ENCODE results near the gene TDRD10.
"Not testable (repeated sequence)": the region's sequence is repeated elsewhere in the genome, so short reads cannot be mapped to it uniquely, and the experiment has no call there.

TDRD10 gene

DNA sequence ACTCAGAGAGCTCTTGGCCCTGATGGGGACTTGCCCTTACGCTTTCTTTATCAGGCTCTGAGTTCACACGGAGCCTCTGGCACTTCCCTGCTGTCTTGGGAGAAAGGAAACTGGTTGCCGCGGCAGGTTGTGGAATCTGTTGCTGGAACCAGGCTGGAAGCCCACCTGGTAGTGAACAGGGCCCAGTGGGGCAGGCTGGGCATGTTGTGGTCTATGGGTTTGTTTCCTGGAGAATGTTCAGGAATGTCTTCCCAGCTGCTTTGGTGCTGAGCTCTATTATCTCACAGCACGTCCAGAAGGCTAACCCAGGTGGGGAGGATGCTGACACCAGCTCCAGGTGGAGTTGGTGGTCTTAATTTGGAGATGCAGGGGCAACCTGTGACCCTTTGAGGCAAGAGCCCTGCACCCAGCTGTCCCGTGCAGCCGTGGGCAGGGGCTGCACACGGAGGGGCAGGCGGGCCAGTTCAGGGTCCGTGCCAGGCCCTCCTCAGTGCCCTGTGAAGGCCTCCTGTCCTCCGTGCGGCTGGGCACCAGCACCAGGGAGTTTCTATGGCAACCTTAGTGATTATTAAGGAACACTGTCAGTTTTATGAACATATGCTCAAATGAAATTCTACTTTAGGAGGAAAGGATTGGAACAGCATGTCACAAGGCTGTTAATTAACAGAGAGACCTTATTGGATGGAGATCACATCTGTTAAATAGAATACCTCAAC lies 33.3 kb upstream of the TDRD10 start:
- no peaks in the 10 kb centered on the region for H3K9me3 ChIP-seq (ENCODE audit: control insufficient read depth, insufficient read depth, low read length)
- H3K36me3 ChIP-seq (ENCODE audit: insufficient read depth, low read length), result no peaks in the 10 kb centered on the region
- H3K9ac ChIP-seq (ENCODE audit: low read depth, low read length), result no peak overlapping the region
- H3K4me1 ChIP-seq (ENCODE audit: insufficient read depth, low read length), result peaks cover 12% of the 10 kb centered on the region

DNA sequence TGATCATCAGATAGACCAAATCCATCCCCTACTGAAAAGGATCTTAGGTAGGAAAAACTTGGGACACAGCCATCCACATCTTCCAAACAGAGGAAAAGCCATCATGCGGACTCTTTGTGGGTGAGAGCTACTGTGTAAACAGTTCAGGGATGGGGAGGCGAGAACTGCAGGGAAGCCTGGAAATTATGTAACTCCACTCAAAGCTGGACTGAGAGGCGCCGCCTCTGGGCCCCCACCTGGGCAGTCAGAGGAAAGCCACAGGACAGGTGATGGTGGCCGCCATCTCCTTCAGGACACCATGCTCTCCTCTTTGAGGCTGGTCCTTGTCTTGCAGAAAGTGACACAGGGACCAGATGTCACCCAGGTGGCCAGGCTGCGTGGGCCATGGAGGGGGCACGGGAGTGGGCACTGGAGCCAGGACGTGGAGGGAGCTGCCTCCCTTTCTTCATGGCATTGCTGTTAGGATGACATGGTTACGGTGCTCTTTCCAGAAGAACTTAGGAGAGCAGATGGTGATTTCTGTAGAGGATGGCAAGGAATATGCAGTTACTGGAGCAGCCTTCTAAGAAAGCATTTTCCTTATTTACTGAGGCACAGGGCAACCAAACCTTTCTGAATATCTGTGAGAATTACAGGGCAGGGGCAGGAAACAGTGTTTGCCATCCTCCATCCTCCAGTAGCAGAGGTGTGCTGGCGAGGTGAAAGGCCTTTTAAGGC lies 32.0 kb upstream of the TDRD10 start:
- Histone ChIP-seq H3K4me1 (ENCODE audit: insufficient read depth, low read length) (peaks cover 10% of the 10 kb centered on the region), H3K9ac (ENCODE audit: low read depth, low read length) (no peak overlapping the region), H3K9me3 (ENCODE audit: control insufficient read depth, insufficient read depth, low read length) (no peaks in the 10 kb centered on the region), H3K36me3 (ENCODE audit: insufficient read depth, low read length) (no peaks in the 10 kb centered on the region)

DNA sequence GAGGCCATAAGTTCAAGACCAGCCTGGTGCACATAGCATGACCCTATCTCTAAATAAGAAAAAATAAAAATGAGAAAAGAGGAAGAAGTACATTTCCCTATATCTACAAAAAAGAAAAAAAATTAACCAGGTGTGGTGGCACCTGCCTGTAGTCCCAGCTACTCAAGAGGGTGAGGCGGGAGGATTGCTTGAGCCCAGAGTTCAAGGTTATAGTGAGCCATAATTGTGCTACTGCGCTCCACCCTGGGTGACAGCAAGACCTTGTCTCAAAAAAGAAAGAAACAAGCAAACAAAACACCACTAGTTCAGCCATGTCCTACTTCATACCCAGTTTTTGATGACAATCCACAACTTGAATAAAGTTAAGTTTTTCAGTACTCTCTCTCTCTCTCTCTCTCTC lies 30.7 kb upstream of the TDRD10 start:
- Histone ChIP-seq H3K4me1 (ENCODE audit: insufficient read depth, low read length) (peaks cover 4% of the 10 kb centered on the region; the same call in 1 of the 2 replicates), H3K9ac (ENCODE audit: low read depth, low read length) (no peak overlapping the region), H3K36me3 (ENCODE audit: insufficient read depth, low read length) (no peaks in the 10 kb centered on the region)

DNA sequence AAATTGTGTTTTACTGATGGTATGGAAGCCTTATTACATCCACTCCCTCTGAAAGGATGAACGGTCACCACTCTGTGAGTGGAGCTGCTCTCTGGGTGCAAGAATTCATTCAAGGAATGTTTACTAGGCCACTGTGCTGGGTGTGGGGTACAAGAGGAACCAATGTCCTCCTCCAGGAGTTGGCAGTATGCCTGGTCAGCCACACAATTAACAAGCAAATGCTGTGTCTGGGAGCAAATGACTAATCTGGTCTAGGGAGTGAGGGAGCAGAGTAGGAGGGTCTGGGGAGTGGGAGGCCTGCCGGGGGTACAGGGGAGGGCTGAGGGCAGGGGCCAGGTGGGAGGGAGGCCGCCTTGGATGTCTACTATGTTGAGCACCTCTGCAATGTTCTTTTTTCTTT lies 27.2 kb upstream of the TDRD10 start:
- no peaks in the 10 kb centered on the region for H3K9me3 ChIP-seq (ENCODE audit: control insufficient read depth, insufficient read depth, low read length)
- H3K9ac ChIP-seq (ENCODE audit: low read depth, low read length), result no peak overlapping the region
- H3K36me3 ChIP-seq (ENCODE audit: insufficient read depth, low read length), result no peaks in the 10 kb centered on the region
- H3K4me1 ChIP-seq (ENCODE audit: insufficient read depth, low read length), result peaks cover 10% of the 10 kb centered on the region; the same call in 1 of the 2 replicates

More for the DNA sequence above, 30.7 kb upstream of the TDRD10 start:
- H3K9me3 ChIP-seq (ENCODE audit: control insufficient read depth, insufficient read depth, low read length), result no peaks in the 10 kb centered on the region

DNA sequence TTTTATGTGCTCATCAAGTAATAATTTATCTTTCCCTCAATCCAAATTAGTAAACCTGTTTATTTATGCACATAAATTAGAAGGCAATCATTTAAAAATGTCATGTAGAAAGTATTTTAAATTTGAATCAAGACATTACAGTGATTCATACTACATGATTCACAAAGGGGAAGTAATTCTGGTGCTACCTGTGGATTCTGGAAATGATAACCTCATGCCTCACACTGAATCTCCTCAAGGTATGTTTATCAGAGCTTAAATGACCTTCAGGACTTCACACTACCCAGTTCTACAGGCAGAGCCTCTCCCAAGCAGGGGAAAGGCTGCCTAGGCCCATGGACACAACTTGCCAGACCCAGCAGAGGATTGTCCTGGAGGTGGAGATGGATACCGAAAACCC lies 25.2 kb upstream of the TDRD10 start:
- Histone ChIP-seq H3K36me3 (ENCODE audit: insufficient read depth, low read length) (no peaks in the 10 kb centered on the region), H3K9me3 (ENCODE audit: control insufficient read depth, insufficient read depth, low read length) (no peaks in the 10 kb centered on the region), H3K4me1 (ENCODE audit: insufficient read depth, low read length) (peaks cover 10% of the 10 kb centered on the region; the same call in 1 of the 2 replicates), H3K9ac (ENCODE audit: low read depth, low read length) (no peak overlapping the region)

DNA sequence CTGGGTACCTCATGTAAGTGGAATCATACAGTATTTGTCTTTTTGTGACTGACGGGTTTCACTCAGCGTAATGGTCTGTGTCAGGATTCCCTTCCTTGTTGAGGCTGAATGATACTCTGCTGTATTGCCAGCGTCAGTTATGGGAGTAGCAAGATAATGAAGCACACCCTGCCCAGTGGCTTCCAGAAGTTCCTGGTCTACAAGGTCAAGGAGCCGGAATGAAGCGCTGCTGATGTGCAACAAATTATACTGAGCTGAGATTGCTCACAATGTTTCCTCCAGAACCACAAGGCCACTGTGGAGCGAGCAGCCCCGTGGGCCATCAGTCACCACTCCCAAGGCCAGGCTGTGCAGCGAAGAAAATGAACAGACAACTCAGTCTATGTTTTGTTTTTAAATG lies 24.0 kb upstream of the TDRD10 start:
- H3K4me1 ChIP-seq (ENCODE audit: insufficient read depth, low read length), result peaks cover 10% of the 10 kb centered on the region; the same call in 1 of the 2 replicates
- H3K36me3 ChIP-seq (ENCODE audit: insufficient read depth, low read length), result no peaks in the 10 kb centered on the region
- no peaks in the 10 kb centered on the region for H3K9me3 ChIP-seq (ENCODE audit: control insufficient read depth, insufficient read depth, low read length)
- no peak overlapping the region for H3K9ac ChIP-seq (ENCODE audit: low read depth, low read length)

DNA sequence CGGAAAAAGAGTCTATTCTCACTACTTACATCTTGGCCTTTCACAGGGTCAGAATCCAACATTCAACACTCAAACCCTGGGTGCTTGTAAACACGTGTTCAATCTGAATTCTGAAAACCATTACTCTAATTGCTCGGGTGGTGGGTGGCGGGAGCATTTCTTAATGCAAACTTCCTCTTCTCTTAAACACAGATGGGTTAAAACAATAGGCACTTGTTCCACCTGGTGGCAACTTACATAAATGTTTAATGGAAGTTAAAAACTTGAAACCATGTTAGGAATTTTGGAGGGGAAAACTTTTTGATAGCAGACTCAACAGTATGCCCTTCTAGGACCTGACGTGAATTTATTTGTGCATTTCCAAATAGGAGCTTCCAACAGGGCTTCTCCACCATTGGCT lies 23.4 kb upstream of the TDRD10 start:
- H3K9me3 ChIP-seq (ENCODE audit: control insufficient read depth, insufficient read depth, low read length), result no peaks in the 10 kb centered on the region
- no peaks in the 10 kb centered on the region for H3K36me3 ChIP-seq (ENCODE audit: insufficient read depth, low read length)
- H3K9ac ChIP-seq (ENCODE audit: low read depth, low read length), result no peak overlapping the region

DNA sequence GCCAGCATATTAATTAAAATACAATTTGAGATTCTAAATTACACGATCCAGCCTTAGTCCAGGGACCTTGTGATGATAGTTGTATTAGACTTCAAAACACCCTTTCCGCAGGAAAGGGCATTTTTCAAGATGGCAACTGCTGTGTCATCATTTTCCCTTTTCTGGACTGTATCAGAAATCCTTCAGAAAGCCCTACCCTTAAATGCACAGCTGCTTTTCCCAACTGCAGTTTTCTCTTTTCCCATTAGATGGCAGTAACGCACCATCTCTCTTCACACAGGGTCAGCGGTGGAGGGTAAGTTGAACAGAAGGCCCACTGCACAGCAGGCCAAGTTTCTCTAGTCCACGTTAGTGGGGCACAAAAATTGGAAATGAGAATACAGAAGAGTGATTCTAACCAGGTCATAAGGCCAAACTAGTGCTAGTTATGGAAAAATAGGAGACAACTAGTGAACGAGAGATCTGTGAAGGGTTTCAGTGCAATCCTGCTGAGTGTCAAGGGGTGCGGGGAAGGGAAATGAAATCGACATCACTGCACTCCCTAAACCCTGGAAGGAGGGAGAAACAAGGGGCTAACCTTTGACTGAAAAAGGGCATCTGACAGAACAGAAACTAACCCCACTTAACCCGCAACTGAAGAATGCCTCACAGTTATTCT lies 22.1 kb upstream of the TDRD10 start:
- Histone ChIP-seq H3K36me3 (ENCODE audit: insufficient read depth, low read length) (no peaks in the 10 kb centered on the region), H3K9me3 (ENCODE audit: control insufficient read depth, insufficient read depth, low read length) (no peaks in the 10 kb centered on the region), H3K9ac (ENCODE audit: low read depth, low read length) (no peak overlapping the region), H3K4me1 (ENCODE audit: insufficient read depth, low read length) (peaks cover 10% of the 10 kb centered on the region; the same call in 1 of the 2 replicates)

More for the DNA sequence above, 23.4 kb upstream of the TDRD10 start:
- H3K4me1 ChIP-seq (ENCODE audit: insufficient read depth, low read length), result peaks cover 10% of the 10 kb centered on the region; the same call in 1 of the 2 replicates

DNA sequence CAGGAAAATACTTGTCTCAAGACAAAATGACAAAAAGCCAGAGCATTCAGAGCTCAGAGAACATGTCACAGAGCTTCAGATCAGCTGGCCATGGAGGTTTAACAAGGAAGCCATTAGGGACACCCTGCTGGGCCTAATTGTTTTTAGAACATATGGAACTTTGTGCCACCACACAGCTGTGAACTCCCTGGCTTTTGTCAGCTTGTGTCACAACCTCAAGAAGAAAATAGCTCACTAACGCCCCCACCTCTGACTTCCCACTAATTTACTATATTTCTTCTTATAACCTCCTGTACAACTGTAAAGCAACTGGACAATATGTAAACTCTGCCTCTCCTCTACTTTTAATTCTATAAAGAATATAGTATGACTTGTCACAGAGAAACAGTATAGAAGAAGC lies 21.0 kb upstream of the TDRD10 start:
- Histone ChIP-seq H3K9ac (ENCODE audit: low read depth, low read length) (no peak overlapping the region), H3K4me1 (ENCODE audit: insufficient read depth, low read length) (peaks cover 10% of the 10 kb centered on the region), H3K9me3 (ENCODE audit: control insufficient read depth, insufficient read depth, low read length) (no peaks in the 10 kb centered on the region)

DNA sequence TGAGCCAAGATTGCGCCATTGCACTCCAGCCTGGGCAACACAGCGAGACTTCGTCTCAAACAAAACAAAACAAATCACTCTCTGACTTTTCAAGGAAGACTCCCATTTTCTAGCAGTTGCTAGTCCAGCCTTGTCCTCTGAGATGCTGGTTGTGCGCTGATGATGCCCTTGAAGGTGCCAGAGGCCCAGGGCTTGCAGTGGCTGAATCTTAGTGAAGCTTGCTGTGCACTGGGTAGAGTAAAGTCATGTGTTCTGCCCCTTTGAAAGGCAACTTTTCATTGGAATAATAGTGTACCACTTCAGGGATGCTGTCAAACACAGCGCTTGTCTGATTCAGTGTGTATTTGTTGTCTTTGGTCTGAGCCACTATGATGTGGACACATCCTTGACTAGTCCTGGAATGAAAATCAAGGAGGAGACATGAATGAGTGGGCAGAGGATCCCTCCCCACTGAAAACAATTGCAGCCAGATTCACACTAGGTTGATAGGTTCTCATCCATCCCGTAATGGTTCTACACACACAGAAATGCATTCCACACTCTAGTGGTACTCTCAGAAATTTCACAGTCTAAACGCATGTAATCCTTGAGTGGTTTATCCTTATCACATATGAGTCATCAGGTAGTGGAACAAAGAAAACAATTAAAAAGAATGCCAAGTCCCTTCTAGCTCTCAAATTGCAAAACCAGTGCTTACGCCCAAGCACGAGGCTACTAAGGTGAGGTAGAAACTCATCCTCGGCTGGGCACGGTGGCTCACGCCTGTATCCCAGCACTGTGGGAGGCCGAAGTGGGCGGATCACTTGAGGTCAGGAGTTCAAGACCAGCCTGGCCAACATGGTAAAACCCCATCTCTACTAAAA lies 17.8 kb upstream of the TDRD10 start:
- no peaks in the 10 kb centered on the region for H3K9me3 ChIP-seq (ENCODE audit: control insufficient read depth, insufficient read depth, low read length)
- no peak overlapping the region for H3K9ac ChIP-seq (ENCODE audit: low read depth, low read length)
- H3K36me3 ChIP-seq (ENCODE audit: insufficient read depth, low read length), result no peaks in the 10 kb centered on the region
- no peaks in the 10 kb centered on the region; the same call in 1 of the 2 replicates for H3K4me1 ChIP-seq (ENCODE audit: insufficient read depth, low read length)

More for the DNA sequence above, 21.0 kb upstream of the TDRD10 start:
- H3K36me3 ChIP-seq (ENCODE audit: insufficient read depth, low read length), result no peaks in the 10 kb centered on the region

DNA sequence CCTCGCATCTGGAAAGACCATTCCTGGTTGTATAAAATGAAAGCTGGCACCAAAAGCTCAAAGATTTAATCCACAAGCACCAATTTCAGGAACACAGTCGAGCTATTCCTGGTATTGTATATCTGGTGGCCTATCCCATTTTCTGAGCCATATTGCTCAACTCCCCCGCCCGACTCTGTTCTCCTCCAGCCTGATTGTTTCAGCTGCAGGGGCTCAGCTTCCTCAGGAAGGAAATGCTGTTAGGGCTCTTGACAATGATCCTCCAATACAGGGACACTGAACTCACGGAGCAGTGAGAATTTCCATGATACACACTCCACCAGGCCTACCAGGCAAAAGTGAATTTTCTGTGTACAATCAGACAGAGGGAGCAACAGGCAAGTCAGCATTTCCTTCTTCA lies 16.9 kb upstream of the TDRD10 start:
- Histone ChIP-seq H3K36me3 (ENCODE audit: insufficient read depth, low read length) (no peaks in the 10 kb centered on the region), H3K9ac (ENCODE audit: low read depth, low read length) (no peak overlapping the region)

DNA sequence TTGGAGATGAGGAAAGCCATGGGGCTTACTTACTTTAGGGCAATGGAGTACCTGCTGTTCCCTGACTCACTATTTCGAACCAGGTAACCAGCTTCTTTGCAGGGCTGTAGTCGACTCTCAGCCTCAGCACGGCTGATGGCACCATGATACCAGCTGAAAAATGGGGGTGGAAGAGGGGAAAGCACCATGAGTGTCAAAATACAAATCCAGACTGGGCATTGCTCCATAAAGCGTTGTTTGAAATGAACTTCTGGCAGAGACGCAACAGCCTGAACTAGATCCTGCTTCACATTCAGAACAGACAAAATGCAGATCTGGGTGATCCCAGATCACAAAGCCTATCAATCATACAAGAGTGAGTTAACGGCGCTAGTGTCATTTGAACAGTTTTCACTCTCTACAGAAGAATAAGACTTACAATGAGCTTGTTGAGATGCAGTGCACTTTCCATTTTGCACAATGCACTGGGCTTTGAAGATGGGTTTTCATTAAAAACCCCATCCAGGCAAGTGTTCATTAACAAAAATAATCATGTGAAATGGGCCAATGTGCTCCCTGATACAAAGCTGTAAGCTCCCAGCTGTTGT lies 16.0 kb upstream of the TDRD10 start:
- H3K4me1 ChIP-seq (ENCODE audit: insufficient read depth, low read length), result no peaks in the 10 kb centered on the region; the same call in 1 of the 2 replicates
- no peaks in the 10 kb centered on the region for H3K9me3 ChIP-seq (ENCODE audit: control insufficient read depth, insufficient read depth, low read length)
- no peaks in the 10 kb centered on the region for H3K36me3 ChIP-seq (ENCODE audit: insufficient read depth, low read length)
- no peak overlapping the region for H3K9ac ChIP-seq (ENCODE audit: low read depth, low read length)

More for the DNA sequence above, 16.9 kb upstream of the TDRD10 start:
- Histone ChIP-seq H3K4me1 (ENCODE audit: insufficient read depth, low read length) (no peaks in the 10 kb centered on the region; the same call in 1 of the 2 replicates), H3K9me3 (ENCODE audit: control insufficient read depth, insufficient read depth, low read length) (no peaks in the 10 kb centered on the region)

DNA sequence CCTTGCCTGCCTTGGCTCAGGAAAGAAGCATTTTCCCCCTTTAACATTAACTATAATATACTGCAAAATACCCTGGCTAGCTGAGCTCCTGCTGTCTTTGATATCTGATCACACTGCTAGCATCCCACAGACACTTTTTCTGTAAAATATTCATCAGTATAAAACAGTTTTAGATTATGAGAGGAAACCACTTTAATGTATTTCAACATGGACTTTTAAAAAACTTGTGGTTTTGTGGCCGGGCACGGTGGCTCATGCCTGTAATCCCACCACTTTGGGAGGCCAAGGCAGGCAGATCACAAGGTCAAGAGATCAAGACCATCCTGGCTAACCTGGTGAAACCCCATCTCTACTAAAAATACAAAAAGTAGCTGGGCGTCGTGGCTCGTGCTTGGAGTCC lies 15.3 kb upstream of the TDRD10 start:
- not testable (repeated sequence) for H3K4me1 ChIP-seq (ENCODE audit: insufficient read depth, low read length); H3K9ac ChIP-seq (ENCODE audit: low read depth, low read length); H3K36me3 ChIP-seq (ENCODE audit: insufficient read depth, low read length); H3K9me3 ChIP-seq (ENCODE audit: control insufficient read depth, insufficient read depth, low read length)

All from ES-I3 (cell line).